Activated CD4-positive, alpha-beta T cell treated with anti-CD3 and anti-CD28 coated beads, Interleukin-2, amount 50 U/mL, for 48 hours (primary cell): ENCODE results near the gene STK4.
"Not testable (repeated sequence)": the region's sequence is repeated elsewhere in the genome, so short reads cannot be mapped to it uniquely, and the experiment has no call there.

Source experiments
- DNase-seq, 2 experiments: peaks; one replicate each; pipeline ENCODE4 v3.0.0-alpha.2; 2020

Gene STK4

GRCh38 chr20:45058168-45058850 is 92.0 kb downstream of the STK4 start:
- DNase-seq: no peak

GRCh38 chr20:45059022-45059728 is 92.9 kb downstream of the STK4 start:
- no peak for DNase-seq

- DNase-seq: no peak
Measured at GRCh38 chr20:45060294-45060693, 94.0 kb downstream of the STK4 start.

GRCh38 chr20:45061244-45061643 is 94.9 kb downstream of the STK4 start:
- DNase-seq: no peak

GRCh38 chr20:45063107-45063506 is 96.8 kb downstream of the STK4 start:
- not testable (repeated sequence) for DNase-seq

- DNase-seq: no peak
Measured at GRCh38 chr20:45064812-45065211, 98.5 kb downstream of the STK4 start.

GRCh38 chr20:45066372-45066771 is 100.1 kb downstream of the STK4 start:
- DNase-seq: no peak

GRCh38 chr20:45067087-45067486 is 100.8 kb downstream of the STK4 start:
- no peak for DNase-seq

- DNase-seq: no peak
Measured at GRCh38 chr20:45067558-45067957, 101.2 kb downstream of the STK4 start.

- no peak for DNase-seq
Measured at GRCh38 chr20:45069261-45069660, 102.9 kb downstream of the STK4 start.

- DNase-seq: no peak
Measured at GRCh38 chr20:45070932-45071632, 104.8 kb downstream of the STK4 start.

GRCh38 chr20:45072066-45072465 is 105.8 kb downstream of the STK4 start:
- DNase-seq: no peak

- DNase-seq: no peak
Measured at GRCh38 chr20:45073221-45073620, 106.9 kb downstream of the STK4 start.

- no peak for DNase-seq
Measured at GRCh38 chr20:45077559-45077958, 111.2 kb downstream of the STK4 start.

- no peak for DNase-seq
Measured at GRCh38 chr20:45080867-45081624, 114.7 kb downstream of the STK4 start.

- no peak for DNase-seq
Measured at GRCh38 chr20:45082468-45082867, 116.2 kb downstream of the STK4 start.

GRCh38 chr20:45083127-45083526 is 116.8 kb downstream of the STK4 start:
- DNase-seq: no peak

GRCh38 chr20:45085289-45085688 is 119.0 kb downstream of the STK4 start:
- no peak for DNase-seq

- no peak for DNase-seq
Measured at GRCh38 chr20:45085867-45086266, 119.6 kb downstream of the STK4 start.

- no peak for DNase-seq
Measured at GRCh38 chr20:45087097-45087790, 120.9 kb downstream of the STK4 start.

GRCh38 chr20:45087814-45088213 is 121.5 kb downstream of the STK4 start:
- DNase-seq: no peak

GRCh38 chr20:45088247-45088646 is 121.9 kb downstream of the STK4 start:
- DNase-seq: no peak

GRCh38 chr20:45090481-45090880 is 124.2 kb downstream of the STK4 start:
- DNase-seq: no peak
